Left lung (tissue), 10 donors: ENCODE results near the gene GRIK5. TPM values are rescaled to one million over a fixed set of nuclear protein-coding genes. Genes with fewer than 3 reads are reported as not detected.

Experiments
- ATAC-seq: fragments of 200-7000 bp; cut with Tn5 transposase; one replicate; pipeline ENCODE4 v1.9.1; 2020; ENCODE audit warnings: moderate library complexity
- DNase-seq, 4 donors: peaks; one replicate each; pipeline ENCODE4 v3.0.0-alpha.2; 2013 to 2020
- H3K27ac ChIP-seq, 2 donors: fragments of 200-600 bp; sonication (generic) in 1 of 2; one replicate each; pipeline versions ENCODE4 v1.5.0 to v1.8.0; 2020 to 2021
- H3K27me3 ChIP-seq, 2 donors: fragments of 200-600 bp; sonication (generic) in 1 of 2; one replicate each; pipeline versions ENCODE4 v1.5.0 to v1.8.0; 2020 to 2021
- H3K36me3 ChIP-seq, 2 donors: fragments of 200-600 bp; sonication (generic) in 1 of 2; one replicate each; pipeline versions ENCODE4 v1.5.0 to v1.8.0; 2020 to 2021
- H3K4me1 ChIP-seq, 2 donors: fragments of 200-600 bp; one replicate each; pipeline ENCODE4 v1.8.0; 2021
- H3K4me3 ChIP-seq, 2 donors: fragments of 200-600 bp; sonication (generic) in 1 of 2; one replicate each; pipeline versions ENCODE4 v1.5.0 to v1.8.0; 2020 to 2021; ENCODE audit warnings: mild to moderate bottlenecking in 1 of 2
- H3K9me3 ChIP-seq, 2 donors: fragments of 200-600 bp; sonication (generic) in 1 of 2; one replicate each; pipeline versions ENCODE4 v1.5.0 to v1.8.0; 2020 to 2021
- CTCF ChIP-seq, 2 donors: fragments of 200-600 bp; sonication (generic) in 1 of 2; IDR thresholded peaks; one replicate each; pipeline versions ENCODE4 v1.5.0 to v1.8.0; 2021; ENCODE audit warnings: antibody characterized with exemption in 2 of 2
- intact Hi-C, 2 donors: fragments of 100-400 bp; cut with DNase I; formaldehyde crosslinking; loops; one replicate each; pipeline versions ENCODE4 v1.11.2 to v1.14.2; 2022
- polyA plus RNA-seq, 6 donors: library from polyadenylated mRNA; unstranded; fragments of 120-200 nt; gene quantifications; one replicate each; pipeline ENCODE4 v1.2.1, GENCODE V29; 2013; ENCODE audit not compliant: insufficient read length in 6 of 6
- total RNA-seq, 2 donors: library from RNA; stranded (reverse); fragmentation: NEBNext Ultra II Directional; extraction: Animal tissue kit (Norgen Biotek cat#: 25700); gene quantifications; one replicate each; pipeline ENCODE4 v1.2.1, GENCODE V29; 2021
- donor health status: DM: no; HTN: yes; CAD: no.
- donor health status: DM: no; HTN: no; CAD: no.

The GRIK5 gene
- total and polyA plus RNA-seq, 8 donors, result 0.29 to 11.6 (median 4.6) TPM

GRCh38 chr19:41999071-41999877 is 70.7 kb downstream of the GRIK5 start:
- intact Hi-C loops, result no loop called here
- peaks cover 35 to 88% of the 10 kb centered on the region in 2 donors for H3K27me3 ChIP-seq
- DNase-seq, result peak in 1 of 4 donors; percentile 71

GRCh38 chr19:41998246-41999020 is 71.6 kb downstream of the GRIK5 start:
- H3K9me3 ChIP-seq, result no peaks in the 10 kb centered on the region
- no peak overlapping the region for H3K27ac ChIP-seq
- peaks cover 43 to 96% of the 10 kb centered on the region in 2 donors for H3K27me3 ChIP-seq
- intact Hi-C loops, result no loop called here
- ATAC-seq (peak; percentile 26), DNase-seq (peak in 3 of 4 donors; percentile 14 to 82 (median 28))
- peak; percentile 28 to 42 for TF ChIP-seq CTCF (IDR thresholded peaks at IDR 0.05)
- peaks cover 0 to 13% of the 10 kb centered on the region in 2 donors for H3K4me1 ChIP-seq
- no peaks in the 10 kb centered on the region for H3K36me3 ChIP-seq
- H3K4me3 ChIP-seq, result no peak overlapping the region

More at GRCh38 chr19:41999071-41999877, 70.7 kb downstream of the GRIK5 start:
- Histone ChIP-seq H3K27ac (no peak overlapping the region), H3K4me3 (no peak overlapping the region), H3K9me3 (no peaks in the 10 kb centered on the region), H3K4me1 (peaks cover 0 to 5% of the 10 kb centered on the region in 2 donors), H3K36me3 (no peaks in the 10 kb centered on the region)
- no peak for TF ChIP-seq CTCF (IDR thresholded peaks at IDR 0.05)
- ATAC-seq, result no peak

DNA sequence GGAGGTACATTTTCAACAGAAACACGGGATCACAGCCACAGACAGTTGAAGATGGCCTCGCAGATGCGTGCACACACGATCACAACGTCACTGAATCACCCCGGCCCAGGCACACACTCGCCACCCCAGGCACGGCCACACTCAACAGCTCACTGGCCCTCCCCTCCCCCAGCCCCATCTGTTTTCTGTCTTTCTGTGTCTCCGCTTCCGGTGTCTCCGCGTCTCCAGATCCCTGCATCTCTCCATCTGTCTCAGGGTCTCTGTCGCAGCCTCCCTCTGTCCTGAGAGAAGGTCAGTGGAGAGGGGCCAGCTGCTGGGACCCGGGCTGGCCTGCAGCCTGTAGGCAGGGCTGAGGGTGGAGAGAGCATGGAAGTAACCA is 72.2 kb downstream of the GRIK5 start:
- Histone ChIP-seq H3K36me3 (no peaks in the 10 kb centered on the region), H3K4me3 (no peak overlapping the region), H3K27ac (no peak overlapping the region), H3K27me3 (peaks cover 44 to 100% of the 10 kb centered on the region in 2 donors), H3K9me3 (no peaks in the 10 kb centered on the region), H3K4me1 (peaks cover 0 to 13% of the 10 kb centered on the region in 2 donors)
- TF ChIP-seq CTCF (IDR thresholded peaks at IDR 0.05), result no peak
- DNase-seq (peak in 1 of 4 donors; percentile 39), ATAC-seq (no peak)
- intact Hi-C loops, result no loop called here

DNA sequence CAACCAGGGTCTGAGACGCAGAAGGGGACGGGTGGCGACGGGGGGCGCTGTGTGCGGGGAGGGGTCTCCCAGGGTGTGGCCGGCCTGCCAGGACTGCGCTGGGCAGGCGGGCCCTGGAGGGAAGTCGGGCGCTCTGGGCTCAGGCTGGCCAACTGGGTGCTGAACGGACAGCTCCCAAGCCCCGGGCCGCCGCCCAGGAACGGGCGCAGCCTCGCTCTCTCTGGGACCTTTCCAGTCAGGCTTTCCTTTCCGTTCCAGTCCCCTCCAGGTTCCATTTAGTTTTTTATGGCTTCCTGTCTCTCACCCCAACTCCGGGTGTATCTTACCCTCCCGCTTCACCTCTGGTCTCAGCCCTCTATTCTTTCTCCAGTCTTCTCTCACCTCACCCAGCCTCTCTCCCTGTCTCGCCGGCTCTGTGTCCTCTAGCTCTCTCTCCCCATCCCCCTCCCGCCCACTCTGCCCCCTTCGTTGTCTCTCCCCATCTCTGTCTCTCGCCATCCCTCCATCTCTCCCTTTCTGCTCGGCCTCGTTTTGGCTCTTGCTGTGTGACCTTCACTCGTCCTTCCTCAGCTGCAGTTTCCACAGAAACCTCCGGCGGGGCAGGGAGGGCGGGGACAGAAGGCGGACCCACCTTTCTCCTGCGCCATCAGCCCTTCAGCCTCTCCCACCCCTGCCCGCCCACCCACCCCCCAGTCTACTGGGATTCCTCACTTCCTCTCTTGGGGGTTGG is 72.7 kb downstream of the GRIK5 start:
- ATAC-seq, result peak; percentile 78
- Histone ChIP-seq H3K4me3 (no peak overlapping the region), H3K36me3 (no peaks in the 10 kb centered on the region), H3K27me3 (peaks cover 44 to 100% of the 10 kb centered on the region in 2 donors), H3K27ac (no peak overlapping the region), H3K4me1 (peaks cover 0 to 13% of the 10 kb centered on the region in 2 donors), H3K9me3 (no peaks in the 10 kb centered on the region)
- TF ChIP-seq CTCF (IDR thresholded peaks at IDR 0.05), result no peak
- intact Hi-C loops, result no loop called here
- peak in 3 of 4 donors; percentile 27 to 86 (median 40) for DNase-seq
